Chondrocyte (in vitro differentiated cells): ENCODE measurements around the gene GABBR2. TPM values are rescaled to one million over a fixed set of nuclear protein-coding genes. Genes with fewer than 3 reads are reported as not detected.

Source experiments
- DNase-seq: peaks from one replicate; pipeline ENCODE4 v3.0.0; 2021; ENCODE audit warnings: mixed read lengths, low spot score
- H3K27ac Mint-ChIP-seq: one replicate; pipeline ENCODE4 v1.8.0; 2021; ENCODE audit warnings: mild to moderate bottlenecking, moderate library complexity, mixed read lengths; ENCODE audit not compliant: unreplicated experiment
- H3K27me3 Mint-ChIP-seq: 2 replicates; pipeline ENCODE4 v1.8.0; 2021; ENCODE audit warnings: low read depth, mixed read lengths
- H3K36me3 Mint-ChIP-seq: 2 replicates; pipeline ENCODE4 v1.8.0; 2021; ENCODE audit warnings: low read depth, mixed read lengths
- H3K4me1 Mint-ChIP-seq: 2 replicates; pipeline ENCODE4 v1.8.0; 2021; ENCODE audit warnings: low read depth, mild to moderate bottlenecking, mixed read lengths
- H3K4me3 Mint-ChIP-seq: one replicate; pipeline ENCODE4 v1.8.0; 2021; ENCODE audit warnings: mild to moderate bottlenecking, moderate library complexity, mixed read lengths; ENCODE audit not compliant: unreplicated experiment
- H3K9me3 Mint-ChIP-seq: 2 replicates; pipeline ENCODE4 v1.8.0; 2021; ENCODE audit warnings: low read depth, mixed read lengths
- total RNA-seq: library from RNA; stranded (reverse); gene quantifications from 3 replicates; pipeline ENCODE4 v1.2.1, GENCODE V29; 2021
- TF ChIP-seq, protein P1 (sequence below): fragments of 200-600 bp; sonication (generic); IDR thresholded peaks from 2 replicates; pipeline ENCODE4 v1.5.0; 2021; ENCODE audit warnings: antibody characterized with exemption, mild to moderate bottlenecking, moderate library complexity

Gene GABBR2
- total RNA-seq, 1 donor from 2014 or later: 0.12 TPM

DNA sequence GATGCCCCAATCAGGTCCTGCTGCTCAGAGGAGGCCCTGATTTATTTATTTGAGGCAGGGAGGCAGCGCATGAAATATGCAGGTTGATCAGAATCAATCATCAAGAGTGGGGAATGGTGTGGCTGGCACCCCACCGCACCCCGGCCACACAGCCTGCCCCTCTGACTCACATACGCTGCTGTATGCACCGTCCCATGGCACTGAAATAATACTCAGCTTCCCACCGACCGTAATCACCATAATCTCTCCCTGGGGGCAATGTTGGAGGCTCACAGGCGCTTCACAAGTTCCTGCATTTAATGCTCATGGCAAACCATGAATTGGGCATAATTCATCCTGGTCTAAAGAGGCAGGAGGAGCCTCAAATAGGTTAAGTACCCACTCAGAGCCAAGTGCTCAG lies 312.1 kb downstream of the GABBR2 start:
- peaks cover 41% of the 10 kb centered on the region for H3K27me3 Mint-ChIP-seq

DNA sequence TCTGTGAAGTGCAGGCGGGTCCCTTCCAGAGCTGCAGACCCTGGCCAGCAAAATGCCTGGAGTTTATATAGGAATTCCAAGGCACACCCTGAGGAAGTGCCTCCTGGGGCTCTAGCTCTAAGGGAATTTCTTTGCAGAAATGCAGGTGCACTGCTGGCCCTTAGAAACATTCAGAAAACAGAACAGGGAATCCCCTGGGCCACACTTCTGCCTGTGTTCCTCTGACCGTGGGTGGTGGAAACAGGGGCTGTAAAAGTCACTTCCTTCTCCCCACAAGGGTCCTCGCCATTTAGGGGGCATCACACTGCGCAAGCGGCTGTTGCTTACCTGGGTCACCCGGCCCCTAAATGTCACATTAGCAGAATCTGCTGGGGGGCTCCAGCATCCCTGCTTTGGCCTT lies 312.5 kb downstream of the GABBR2 start:
- Mint-ChIP-seq H3K4me3 (no peak overlapping the region), H3K9me3 (peaks cover 5% of the 10 kb centered on the region), H3K27me3 (peaks cover 45% of the 10 kb centered on the region), H3K4me1 (no peaks in the 10 kb centered on the region), H3K36me3 (no peaks in the 10 kb centered on the region), H3K27ac (no peak overlapping the region)
- TF ChIP-seq, protein P1, sequence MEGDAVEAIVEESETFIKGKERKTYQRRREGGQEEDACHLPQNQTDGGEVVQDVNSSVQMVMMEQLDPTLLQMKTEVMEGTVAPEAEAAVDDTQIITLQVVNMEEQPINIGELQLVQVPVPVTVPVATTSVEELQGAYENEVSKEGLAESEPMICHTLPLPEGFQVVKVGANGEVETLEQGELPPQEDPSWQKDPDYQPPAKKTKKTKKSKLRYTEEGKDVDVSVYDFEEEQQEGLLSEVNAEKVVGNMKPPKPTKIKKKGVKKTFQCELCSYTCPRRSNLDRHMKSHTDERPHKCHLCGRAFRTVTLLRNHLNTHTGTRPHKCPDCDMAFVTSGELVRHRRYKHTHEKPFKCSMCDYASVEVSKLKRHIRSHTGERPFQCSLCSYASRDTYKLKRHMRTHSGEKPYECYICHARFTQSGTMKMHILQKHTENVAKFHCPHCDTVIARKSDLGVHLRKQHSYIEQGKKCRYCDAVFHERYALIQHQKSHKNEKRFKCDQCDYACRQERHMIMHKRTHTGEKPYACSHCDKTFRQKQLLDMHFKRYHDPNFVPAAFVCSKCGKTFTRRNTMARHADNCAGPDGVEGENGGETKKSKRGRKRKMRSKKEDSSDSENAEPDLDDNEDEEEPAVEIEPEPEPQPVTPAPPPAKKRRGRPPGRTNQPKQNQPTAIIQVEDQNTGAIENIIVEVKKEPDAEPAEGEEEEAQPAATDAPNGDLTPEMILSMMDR: no peak
- DNase-seq: no peak

More for the DNA sequence above, 312.1 kb downstream of the GABBR2 start:
- Mint-ChIP-seq H3K27ac (no peak overlapping the region), H3K4me1 (no peaks in the 10 kb centered on the region), H3K4me3 (no peak overlapping the region), H3K9me3 (peaks cover 3% of the 10 kb centered on the region), H3K36me3 (no peaks in the 10 kb centered on the region)
- TF ChIP-seq, protein P1: no peak
- no peak for DNase-seq

DNA sequence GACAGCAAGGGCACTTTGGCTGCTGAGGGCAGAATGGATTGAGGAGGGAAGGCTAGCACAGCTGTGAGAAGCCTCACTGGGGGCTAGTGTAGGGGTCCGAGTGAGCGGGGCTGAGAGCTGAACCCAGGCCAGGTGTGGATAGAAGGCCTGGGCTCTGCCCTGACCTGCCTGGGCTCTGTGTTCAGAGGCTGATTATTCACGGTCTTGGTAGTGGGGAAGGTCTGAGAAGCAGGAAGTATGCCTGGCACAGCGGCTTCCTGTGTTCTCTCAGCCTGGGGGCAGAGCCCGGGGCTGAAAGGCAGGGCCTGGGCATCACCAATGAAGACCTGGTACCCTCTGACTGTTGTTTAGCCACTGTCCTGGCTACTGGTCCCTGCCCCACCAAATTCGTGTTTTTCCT lies 316.9 kb downstream of the GABBR2 start:
- Mint-ChIP-seq H3K9me3 (peaks cover 5% of the 10 kb centered on the region), H3K27me3 (peaks cover 25% of the 10 kb centered on the region), H3K36me3 (no peaks in the 10 kb centered on the region), H3K27ac (no peak overlapping the region), H3K4me1 (no peaks in the 10 kb centered on the region), H3K4me3 (no peak overlapping the region)
- no peak for DNase-seq
- TF ChIP-seq, protein P1: no peak

DNA sequence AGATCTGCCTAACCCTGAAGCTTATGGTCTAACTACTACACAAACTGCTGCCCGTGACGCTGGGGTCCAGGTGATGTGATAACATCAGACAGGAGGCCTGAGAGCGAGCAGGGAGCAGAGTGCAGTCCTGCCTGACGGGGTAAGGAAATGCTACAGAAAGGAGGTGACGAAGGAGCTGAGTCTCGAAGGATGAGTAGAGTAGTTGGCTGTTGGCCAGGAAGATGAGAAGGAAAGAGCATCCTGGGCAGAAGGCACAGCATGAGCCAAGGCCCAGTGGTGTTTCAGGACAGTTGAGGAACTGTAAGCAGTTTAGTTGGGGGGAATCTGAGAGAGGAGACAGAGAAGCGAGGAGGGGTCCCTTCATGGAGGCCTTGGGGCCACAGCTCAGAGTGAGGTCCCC lies 317.3 kb downstream of the GABBR2 start:
- no peak for DNase-seq
- TF ChIP-seq, protein P1: no peak
- no peak overlapping the region for H3K4me3 Mint-ChIP-seq
- H3K27ac Mint-ChIP-seq: no peak overlapping the region
- peaks cover 23% of the 10 kb centered on the region for H3K27me3 Mint-ChIP-seq
- H3K36me3 Mint-ChIP-seq: no peaks in the 10 kb centered on the region
- H3K9me3 Mint-ChIP-seq: peaks cover 5% of the 10 kb centered on the region
- no peaks in the 10 kb centered on the region for H3K4me1 Mint-ChIP-seq

DNA sequence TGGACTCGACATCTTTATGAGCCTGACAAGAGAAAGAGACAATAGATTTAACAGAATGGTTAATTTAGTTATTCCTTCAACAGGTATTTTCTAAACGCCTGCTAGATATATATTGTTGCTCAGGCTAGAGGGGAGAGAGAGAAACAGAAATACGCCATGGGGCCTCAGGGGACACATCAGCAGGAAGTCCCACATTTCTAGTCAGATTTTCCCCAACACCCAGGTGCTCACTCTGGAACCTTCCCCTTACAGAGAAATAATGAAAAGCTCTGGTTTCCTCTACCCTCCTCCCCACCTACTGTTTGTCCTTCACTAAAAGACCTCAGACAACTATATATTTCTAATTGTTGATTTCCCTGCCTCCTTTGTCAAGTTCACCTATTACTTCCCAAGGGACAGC lies 323.0 kb downstream of the GABBR2 start:
- TF ChIP-seq, protein P1: no peak
- Mint-ChIP-seq H3K9me3 (no peaks in the 10 kb centered on the region), H3K27ac (no peak overlapping the region), H3K27me3 (peaks cover 5% of the 10 kb centered on the region), H3K4me3 (no peak overlapping the region), H3K4me1 (no peaks in the 10 kb centered on the region), H3K36me3 (no peaks in the 10 kb centered on the region)
- no peak for DNase-seq
